ENCODE results near the gene FAM131A. TPM values are rescaled to one million over a fixed set of nuclear protein-coding genes. Genes with fewer than 3 reads are reported as not detected.

Gene FAM131A
- polyA plus RNA-seq, 1 donor from 2014 or later = 141 TPM

- no peak overlapping the region for H3K27ac ChIP-seq (ENCODE audit: low read length)
- no peaks in the 10 kb centered on the region for H3F3A ChIP-seq (ENCODE audit: insufficient read depth, low read length, poor library complexity, severe bottlenecking)
- H3K9ac ChIP-seq (ENCODE audit: low read length) = no peak overlapping the region
- peaks cover 4% of the 10 kb centered on the region for H3K36me3 ChIP-seq (ENCODE audit: insufficient read depth, low read length)
- H4K20me1 ChIP-seq (ENCODE audit: insufficient read depth) = no peaks in the 10 kb centered on the region
- no peaks in the 10 kb centered on the region for H3K9me3 ChIP-seq (ENCODE audit: low read length)
- H3K4me2 ChIP-seq (ENCODE audit: low read length) = no peak overlapping the region
- H2AFZ ChIP-seq (ENCODE audit: low read depth, low read length) = no peak overlapping the region
- H3K27me3 ChIP-seq (ENCODE audit: insufficient read depth, low read depth, low read length) = no peaks in the 10 kb centered on the region
- H3K9me2 ChIP-seq (ENCODE audit: insufficient read depth, low read length) = no peaks in the 10 kb centered on the region
- H3K79me2 ChIP-seq (replicated peaks; ENCODE audit: insufficient read depth, low read length) = peaks cover 7% of the 10 kb centered on the region
- H3K4me3 ChIP-seq (ENCODE audit: low read length) = no peak overlapping the region
- TF ChIP-seq RAD21 (conservative IDR thresholded peaks at IDR 0.05) (no peak), EP300 (conservative IDR thresholded peaks at IDR 0.05; ENCODE audit: poor library complexity, severe bottlenecking) (no peak), REST (IDR thresholded peaks at IDR 0.05; ENCODE audit: borderline replicate concordance) (no peak), TAF1 (IDR thresholded peaks at IDR 0.05; ENCODE audit: low read depth) (no peak), MXI1 (conservative IDR thresholded peaks at IDR 0.05; ENCODE audit: poor library complexity, severe bottlenecking) (no peak)
Observed at GRCh38 chr3:184323696-184324095, 13.7 kb upstream of the FAM131A start.

GRCh38 chr3:184325269-184325668 is 12.1 kb upstream of the FAM131A start:
- Histone ChIP-seq H3K9me3 (ENCODE audit: low read length) (no peaks in the 10 kb centered on the region), H3K27me3 (ENCODE audit: insufficient read depth, low read depth, low read length) (no peaks in the 10 kb centered on the region), H3K9me2 (ENCODE audit: insufficient read depth, low read length) (no peaks in the 10 kb centered on the region), H3K9ac (ENCODE audit: low read length) (no peak overlapping the region), H3K36me3 (ENCODE audit: insufficient read depth, low read length) (peaks cover 4% of the 10 kb centered on the region), H4K20me1 (ENCODE audit: insufficient read depth) (no peaks in the 10 kb centered on the region), H3F3A (ENCODE audit: insufficient read depth, low read length, poor library complexity, severe bottlenecking) (no peaks in the 10 kb centered on the region), H2AFZ (ENCODE audit: low read depth, low read length) (no peak overlapping the region), H3K27ac (ENCODE audit: low read length) (no peak overlapping the region), H3K4me2 (ENCODE audit: low read length) (no peak overlapping the region), H3K4me3 (ENCODE audit: low read length) (no peak overlapping the region), H3K79me2 (replicated peaks; ENCODE audit: insufficient read depth, low read length) (no peaks in the 10 kb centered on the region)
- TF ChIP-seq MXI1 (conservative IDR thresholded peaks at IDR 0.05; ENCODE audit: poor library complexity, severe bottlenecking) (no peak), CTCF (IDR thresholded peaks at IDR 0.05; ENCODE audit: poor library complexity, severe bottlenecking) (no peak), RAD21 (conservative IDR thresholded peaks at IDR 0.05) (no peak), EZH2 (IDR thresholded peaks at IDR 0.05; ENCODE audit: borderline replicate concordance, insufficient read depth, low read length, poor library complexity, severe bottlenecking) (no peak), TAF1 (IDR thresholded peaks at IDR 0.05; ENCODE audit: low read depth) (no peak), POLR2AphosphoS5 (IDR thresholded peaks at IDR 0.05) (no peak), EP300 (conservative IDR thresholded peaks at IDR 0.05; ENCODE audit: poor library complexity, severe bottlenecking) (no peak), SMC3 (conservative IDR thresholded peaks at IDR 0.05; ENCODE audit: poor library complexity) (no peak), REST (IDR thresholded peaks at IDR 0.05; ENCODE audit: borderline replicate concordance) (no peak)

Measured in neural cell (in vitro differentiated cells).